K562 (cell line): Measurements from ENCODE around the gene SPHK2. TPM values are rescaled to one million over a fixed set of nuclear protein-coding genes. Genes with fewer than 3 reads are reported as not detected.
A peak's percentile ranks its signal among the peaks of the same experiment; 100 is the strongest.

Experiments used
- ADNP ChIP-seq: fragments of 200-800 bp; sonication (Bioruptor generic); IDR thresholded peaks from 2 replicates; pipeline ENCODE4 v1.6.1; 2016; ENCODE audit warnings: missing genetic modification characterization, missing compliant biosample characterization
- ASH1L ChIP-seq: fragments of 450-650 bp; IDR thresholded peaks from 2 replicates; pipeline ENCODE4 v1.6.1; 2018; ENCODE audit warnings: borderline replicate concordance, mild to moderate bottlenecking, low read depth; ENCODE audit not compliant: partially characterized antibody
- CEBPG ChIP-seq, 3 experiments: fragments of 200-800 bp in 1 of 3; sonication (Bioruptor generic) in 1 of 3; sonication (generic) in 1 of 3; formaldehyde crosslinking in 1 of 3; IDR thresholded peaks in 2 of 3; conservative IDR thresholded peaks in 1 of 3; 2 replicates each; pipeline versions ENCODE4 v1.6.1 to v1.8.0; 2016 to 2022; ENCODE audit warnings: missing compliant biosample characterization in 2 of 3, missing genetic modification characterization in 2 of 3, mild to moderate bottlenecking in 1 of 3, missing genetic modification reagents in 1 of 3
- COPS2 ChIP-seq: fragments of 450-650 bp; conservative IDR thresholded peaks from 2 replicates; pipeline ENCODE4 v1.6.1; 2016; ENCODE audit warnings: mild to moderate bottlenecking, moderate library complexity
- CREM ChIP-seq: IDR thresholded peaks from 2 replicates; pipeline ENCODE4 v1.6.1; 2014; ENCODE audit warnings: antibody characterized with exemption, low read depth
- DPF2 ChIP-seq: fragments of 450-650 bp; IDR thresholded peaks from 2 replicates; pipeline ENCODE4 v1.6.1; 2016
- HDAC3 ChIP-seq: fragments of 450-650 bp; IDR thresholded peaks from 2 replicates; pipeline ENCODE4 v1.6.1; 2018; ENCODE audit warnings: borderline replicate concordance, mild to moderate bottlenecking, moderate library complexity; ENCODE audit not compliant: partially characterized antibody
- HLTF ChIP-seq: fragments of 450-650 bp; IDR thresholded peaks from 2 replicates; pipeline ENCODE4 v1.6.1; 2016
- HMG20B ChIP-seq: fragments of 250-450 bp; sonication (Bioruptor Pico); IDR thresholded peaks from 2 replicates; pipeline ENCODE4 v1.5.0; 2021; ENCODE audit warnings: mild to moderate bottlenecking
- KAT8 ChIP-seq: fragments of 450-650 bp; IDR thresholded peaks from 2 replicates; pipeline ENCODE4 v1.6.1; 2016; ENCODE audit warnings: low read depth, mild to moderate bottlenecking
- PHF21A ChIP-seq: fragments of 450-650 bp; IDR thresholded peaks from 2 replicates; pipeline ENCODE4 v1.6.1; 2017; ENCODE audit warnings: low read depth, borderline replicate concordance
- POLR3G ChIP-seq: IDR thresholded peaks from 2 replicates; pipeline ENCODE4 v1.6.1; 2011; ENCODE audit not compliant: insufficient read length, insufficient replicate concordance; ENCODE audit errors: extremely low read depth
- RBFOX2 ChIP-seq: fragments of 200-400 bp; formaldehyde crosslinking; IDR thresholded peaks from 2 replicates; pipeline ENCODE4 v1.6.1; 2017; ENCODE audit warnings: low read depth, mild to moderate bottlenecking, low read length, moderate library complexity
- RBM25 ChIP-seq: fragments of 200-400 bp; formaldehyde crosslinking; IDR thresholded peaks from 2 replicates; pipeline ENCODE4 v1.6.1; 2018; ENCODE audit warnings: low read length, low read depth, moderate library complexity; ENCODE audit not compliant: severe bottlenecking
- SIN3B ChIP-seq: fragments of 450-650 bp; IDR thresholded peaks from 2 replicates; pipeline ENCODE4 v1.6.1; 2017; ENCODE audit warnings: low read depth, mild to moderate bottlenecking, moderate library complexity
- SMAD1 ChIP-seq: fragments of 150-350 bp; IDR thresholded peaks from 2 replicates; pipeline ENCODE4 v1.6.1; 2014; ENCODE audit warnings: low read length, low read depth; ENCODE audit not compliant: partially characterized antibody
- ZNF586 ChIP-seq: fragments of 450-650 bp; formaldehyde crosslinking; conservative IDR thresholded peaks from 2 replicates; pipeline ENCODE4 v1.4.0; 2020; ENCODE audit warnings: mild to moderate bottlenecking, moderate library complexity
- polyA plus RNA-seq, 8 experiments: library from polyadenylated mRNA; depleted of rRNA in 4 of 8; stranded (reverse) in 5 of 8; unstranded in 3 of 8; fragments of >200 nt; fragmentation: Nextera tagmentation in 2 of 8; fragmentation: Illumina TruSeq in 1 of 8; extraction: Ambion mirVana in 2 of 8; extraction: Trizol in 1 of 8; gene quantifications; 2 replicates each; pipeline versions ENCODE4 v1.2.1 to v1.2.3, GENCODE V29; 2011 to 2014; ENCODE audit warnings: inconsistent platforms in 1 of 8, missing spikeins in 1 of 8
- total RNA-seq, 7 experiments: library from RNA; depleted of rRNA in 6 of 7; stranded (reverse); fragments of >200 nt in 6 of 7; fragmentation: Illumina TruSeq in 2 of 7; extraction: Trizol in 2 of 7; gene quantifications; 2 replicates each; pipeline versions ENCODE4 v1.2.1 to v1.2.3, GENCODE V29; 2011 to 2021; ENCODE audit warnings: low replicate concordance in 1 of 7
- TF ChIP-seq, protein P1 (sequence below): fragments of 200-800 bp; sonication (Bioruptor generic); IDR thresholded peaks from 2 replicates; pipeline ENCODE4 v1.6.1; 2016; ENCODE audit warnings: missing genetic modification characterization, missing compliant biosample characterization
- TF ChIP-seq, protein P2 (sequence below): fragments of 450-650 bp; formaldehyde crosslinking; conservative IDR thresholded peaks from 2 replicates; pipeline ENCODE4 v1.4.0; 2022; ENCODE audit warnings: mild to moderate bottlenecking, missing genetic modification characterization
- TF ChIP-seq, protein P3 (sequence below): fragments of 250-450 bp; sonication (Bioruptor Pico); IDR thresholded peaks from 2 replicates; pipeline ENCODE4 v1.8.0; 2022; ENCODE audit warnings: inconsistent platforms

SPHK2 gene
- total and polyA plus RNA-seq, 9 of the 15 experiments (the other 6 are each of a cell fraction or from before 2014, with no cell fraction given) = 0.10 to 15.2 (median 2.9) TPM

DNA sequence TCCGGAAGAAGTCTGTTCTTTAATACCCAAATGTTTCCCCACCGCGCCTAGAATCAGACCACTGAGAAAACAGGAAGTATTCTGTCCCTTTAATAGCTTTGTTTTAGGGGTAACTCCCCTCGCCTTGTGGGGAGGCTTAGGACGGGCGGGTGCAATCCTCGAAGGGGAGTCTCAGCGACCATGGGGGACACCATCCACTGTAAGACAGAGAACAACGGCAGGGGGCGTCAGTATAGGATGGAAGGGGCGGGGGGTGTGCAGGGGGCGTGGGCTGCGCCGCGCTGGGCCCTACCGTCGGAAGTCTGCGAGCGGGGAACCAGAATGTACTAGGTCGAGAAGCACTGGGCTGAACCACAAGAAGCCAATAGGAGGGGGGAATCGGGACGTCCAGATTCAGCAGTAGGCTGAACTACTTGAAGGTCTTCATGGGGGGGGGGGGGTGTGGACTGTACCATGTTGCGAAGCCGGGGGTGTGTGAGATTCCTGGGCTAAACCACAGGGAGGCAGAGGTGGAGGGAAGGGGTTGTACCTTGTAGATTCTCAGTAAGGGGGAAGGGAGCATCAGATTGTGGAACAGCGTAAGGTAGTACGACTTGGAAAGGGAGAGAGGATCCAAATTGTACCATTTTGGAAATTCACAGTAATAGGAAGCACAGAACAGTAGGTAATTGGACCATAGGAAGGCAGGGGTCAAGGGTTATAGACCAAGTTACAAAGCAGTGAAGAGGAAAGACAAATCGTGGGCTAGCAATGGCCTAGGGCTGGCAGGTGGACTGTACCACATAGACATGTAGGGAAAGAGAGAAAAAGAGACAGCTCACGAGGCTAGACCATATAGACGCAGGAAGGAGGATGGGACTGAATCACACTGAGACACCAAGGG lies 18.9 kb downstream of the SPHK2 start (continued):
- TF ChIP-seq HDAC3 (no peak), SMAD1 (peak; percentile 72), RBFOX2 (no peak; the same call in none of the 2 replicates), COPS2 (no peak), ADNP (tag) (no peak), CREM (peak; percentile 59; the same call in 1 of the 2 replicates), POLR3G (no peak), CEBPG (CRISPR knock-in tag; IDR thresholded peaks at IDR 0.05) (no peak), CEBPG (tag; conservative IDR thresholded peaks at IDR 0.05 in 1 of 2, IDR thresholded peaks at IDR 0.05 in 1 of 2) (no peak), KAT8 (no peak), ZNF586 (CRISPR knock-in tag) (no peak), RBM25 (no peak), HLTF (peak; percentile 96), HMG20B (CRISPR knock-in tag) (0 out of 2 replicates have a peak, but pooled peaks have one; percentile 62), SIN3B (no peak), DPF2 (peak; percentile 76), ASH1L (peak; percentile 76), PHF21A (peak; percentile 100)
- TF ChIP-seq, protein P1, sequence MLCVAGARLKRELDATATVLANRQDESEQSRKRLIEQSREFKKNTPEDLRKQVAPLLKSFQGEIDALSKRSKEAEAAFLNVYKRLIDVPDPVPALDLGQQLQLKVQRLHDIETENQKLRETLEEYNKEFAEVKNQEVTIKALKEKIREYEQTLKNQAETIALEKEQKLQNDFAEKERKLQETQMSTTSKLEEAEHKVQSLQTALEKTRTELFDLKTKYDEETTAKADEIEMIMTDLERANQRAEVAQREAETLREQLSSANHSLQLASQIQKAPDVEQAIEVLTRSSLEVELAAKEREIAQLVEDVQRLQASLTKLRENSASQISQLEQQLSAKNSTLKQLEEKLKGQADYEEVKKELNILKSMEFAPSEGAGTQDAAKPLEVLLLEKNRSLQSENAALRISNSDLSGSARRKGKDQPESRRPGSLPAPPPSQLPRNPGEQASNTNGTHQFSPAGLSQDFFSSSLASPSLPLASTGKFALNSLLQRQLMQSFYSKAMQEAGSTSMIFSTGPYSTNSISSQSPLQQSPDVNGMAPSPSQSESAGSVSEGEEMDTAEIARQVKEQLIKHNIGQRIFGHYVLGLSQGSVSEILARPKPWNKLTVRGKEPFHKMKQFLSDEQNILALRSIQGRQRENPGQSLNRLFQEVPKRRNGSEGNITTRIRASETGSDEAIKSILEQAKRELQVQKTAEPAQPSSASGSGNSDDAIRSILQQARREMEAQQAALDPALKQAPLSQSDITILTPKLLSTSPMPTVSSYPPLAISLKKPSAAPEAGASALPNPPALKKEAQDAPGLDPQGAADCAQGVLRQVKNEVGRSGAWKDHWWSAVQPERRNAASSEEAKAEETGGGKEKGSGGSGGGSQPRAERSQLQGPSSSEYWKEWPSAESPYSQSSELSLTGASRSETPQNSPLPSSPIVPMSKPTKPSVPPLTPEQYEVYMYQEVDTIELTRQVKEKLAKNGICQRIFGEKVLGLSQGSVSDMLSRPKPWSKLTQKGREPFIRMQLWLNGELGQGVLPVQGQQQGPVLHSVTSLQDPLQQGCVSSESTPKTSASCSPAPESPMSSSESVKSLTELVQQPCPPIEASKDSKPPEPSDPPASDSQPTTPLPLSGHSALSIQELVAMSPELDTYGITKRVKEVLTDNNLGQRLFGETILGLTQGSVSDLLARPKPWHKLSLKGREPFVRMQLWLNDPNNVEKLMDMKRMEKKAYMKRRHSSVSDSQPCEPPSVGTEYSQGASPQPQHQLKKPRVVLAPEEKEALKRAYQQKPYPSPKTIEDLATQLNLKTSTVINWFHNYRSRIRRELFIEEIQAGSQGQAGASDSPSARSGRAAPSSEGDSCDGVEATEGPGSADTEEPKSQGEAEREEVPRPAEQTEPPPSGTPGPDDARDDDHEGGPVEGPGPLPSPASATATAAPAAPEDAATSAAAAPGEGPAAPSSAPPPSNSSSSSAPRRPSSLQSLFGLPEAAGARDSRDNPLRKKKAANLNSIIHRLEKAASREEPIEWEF = no peak
- TF ChIP-seq, protein P2, sequence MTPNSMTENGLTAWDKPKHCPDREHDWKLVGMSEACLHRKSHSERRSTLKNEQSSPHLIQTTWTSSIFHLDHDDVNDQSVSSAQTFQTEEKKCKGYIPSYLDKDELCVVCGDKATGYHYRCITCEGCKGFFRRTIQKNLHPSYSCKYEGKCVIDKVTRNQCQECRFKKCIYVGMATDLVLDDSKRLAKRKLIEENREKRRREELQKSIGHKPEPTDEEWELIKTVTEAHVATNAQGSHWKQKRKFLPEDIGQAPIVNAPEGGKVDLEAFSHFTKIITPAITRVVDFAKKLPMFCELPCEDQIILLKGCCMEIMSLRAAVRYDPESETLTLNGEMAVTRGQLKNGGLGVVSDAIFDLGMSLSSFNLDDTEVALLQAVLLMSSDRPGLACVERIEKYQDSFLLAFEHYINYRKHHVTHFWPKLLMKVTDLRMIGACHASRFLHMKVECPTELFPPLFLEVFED (CRISPR knock-in tag) = peak; percentile 51; the same call in 1 of the 2 replicates
- TF ChIP-seq, protein P3, sequence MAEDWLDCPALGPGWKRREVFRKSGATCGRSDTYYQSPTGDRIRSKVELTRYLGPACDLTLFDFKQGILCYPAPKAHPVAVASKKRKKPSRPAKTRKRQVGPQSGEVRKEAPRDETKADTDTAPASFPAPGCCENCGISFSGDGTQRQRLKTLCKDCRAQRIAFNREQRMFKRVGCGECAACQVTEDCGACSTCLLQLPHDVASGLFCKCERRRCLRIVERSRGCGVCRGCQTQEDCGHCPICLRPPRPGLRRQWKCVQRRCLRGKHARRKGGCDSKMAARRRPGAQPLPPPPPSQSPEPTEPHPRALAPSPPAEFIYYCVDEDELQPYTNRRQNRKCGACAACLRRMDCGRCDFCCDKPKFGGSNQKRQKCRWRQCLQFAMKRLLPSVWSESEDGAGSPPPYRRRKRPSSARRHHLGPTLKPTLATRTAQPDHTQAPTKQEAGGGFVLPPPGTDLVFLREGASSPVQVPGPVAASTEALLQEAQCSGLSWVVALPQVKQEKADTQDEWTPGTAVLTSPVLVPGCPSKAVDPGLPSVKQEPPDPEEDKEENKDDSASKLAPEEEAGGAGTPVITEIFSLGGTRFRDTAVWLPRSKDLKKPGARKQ (CRISPR knock-in tag) = no peak
